DOHH2 (cell line): ENCODE measurements around the gene ZNF185.

Experiments used
- H3F3A ChIP-seq: fragments of 200-600 bp; sonication (generic), shearing (Covaris generic); 2 replicates; pipeline ENCODE4 v1.6.0; 2016; ENCODE audit warnings: antibody characterized with exemption, mild to moderate bottlenecking; ENCODE audit not compliant: control insufficient read depth, insufficient read depth
- H3K27ac ChIP-seq: fragments of 200-600 bp; sonication (generic); 2 replicates; pipeline ENCODE4 v1.5.1; 2014; ENCODE audit warnings: low read depth, mild to moderate bottlenecking, low read length, moderate library complexity
- H3K27me3 ChIP-seq: fragments of 200-600 bp; sonication (generic); 2 replicates; pipeline ENCODE4 v1.6.1; 2014; ENCODE audit warnings: mild to moderate bottlenecking, low read length, mixed read lengths; ENCODE audit not compliant: control insufficient read depth
- H3K36me3 ChIP-seq: fragments of 200-600 bp; sonication (generic); 2 replicates; pipeline ENCODE4 v1.6.1; 2014; ENCODE audit warnings: mild to moderate bottlenecking, low read length, moderate library complexity, mixed read lengths; ENCODE audit not compliant: control insufficient read depth
- H3K4me1 ChIP-seq: fragments of 200-600 bp; sonication (generic); 2 replicates; pipeline ENCODE4 v1.6.1; 2014; ENCODE audit warnings: mild to moderate bottlenecking, low read length, mixed read lengths; ENCODE audit not compliant: control insufficient read depth
- H3K4me2 ChIP-seq: fragments of 200-600 bp; sonication (generic); 2 replicates; pipeline ENCODE4 v1.6.0; 2014; ENCODE audit warnings: mild to moderate bottlenecking, low read length, moderate library complexity
- H3K4me3 ChIP-seq: fragments of 200-600 bp; sonication (generic); 2 replicates; pipeline ENCODE4 v1.5.1; 2014; ENCODE audit warnings: mild to moderate bottlenecking, low read length, mixed read lengths
- H3K79me2 ChIP-seq: fragments of 200-600 bp; sonication (generic); 2 replicates; pipeline ENCODE4 v1.6.1; 2014; ENCODE audit warnings: mild to moderate bottlenecking, low read length, mixed read lengths; ENCODE audit not compliant: control insufficient read depth
- H3K9me2 ChIP-seq: fragments of 200-600 bp; sonication (generic); replicated peaks from 2 replicates; pipeline ENCODE4 v1.6.1; 2014; ENCODE audit warnings: mild to moderate bottlenecking, low read length, mixed read lengths; ENCODE audit not compliant: control insufficient read depth
- H3K9me3 ChIP-seq: fragments of 200-600 bp; sonication (generic); 2 replicates; pipeline ENCODE4 v1.6.1; 2014; ENCODE audit warnings: antibody characterized with exemption, low read length, mixed read lengths; ENCODE audit not compliant: control insufficient read depth, insufficient read depth
- H4K20me1 ChIP-seq: fragments of 200-600 bp; sonication (generic); 2 replicates; pipeline ENCODE4 v1.6.0; 2014; ENCODE audit warnings: low read depth, mild to moderate bottlenecking, antibody characterized with exemption, low read length, moderate library complexity; ENCODE audit not compliant: control insufficient read depth, insufficient read depth
- EZH2phosphoT487 ChIP-seq: fragments of 200-600 bp; sonication (generic); IDR thresholded peaks from 2 replicates; pipeline ENCODE4 v1.6.1; 2017; ENCODE audit warnings: borderline replicate concordance, mild to moderate bottlenecking, antibody characterized with exemption, low read length, moderate library complexity, mixed read lengths
- TF ChIP-seq, protein P1 (sequence below): fragments of 200-600 bp; sonication (generic); IDR thresholded peaks from one replicate; pipeline ENCODE4 v1.5.1; 2014; ENCODE audit warnings: antibody characterized with exemption, mild to moderate bottlenecking, low read depth, low read length; ENCODE audit not compliant: poor library complexity, severe bottlenecking

ZNF185 gene

DNA sequence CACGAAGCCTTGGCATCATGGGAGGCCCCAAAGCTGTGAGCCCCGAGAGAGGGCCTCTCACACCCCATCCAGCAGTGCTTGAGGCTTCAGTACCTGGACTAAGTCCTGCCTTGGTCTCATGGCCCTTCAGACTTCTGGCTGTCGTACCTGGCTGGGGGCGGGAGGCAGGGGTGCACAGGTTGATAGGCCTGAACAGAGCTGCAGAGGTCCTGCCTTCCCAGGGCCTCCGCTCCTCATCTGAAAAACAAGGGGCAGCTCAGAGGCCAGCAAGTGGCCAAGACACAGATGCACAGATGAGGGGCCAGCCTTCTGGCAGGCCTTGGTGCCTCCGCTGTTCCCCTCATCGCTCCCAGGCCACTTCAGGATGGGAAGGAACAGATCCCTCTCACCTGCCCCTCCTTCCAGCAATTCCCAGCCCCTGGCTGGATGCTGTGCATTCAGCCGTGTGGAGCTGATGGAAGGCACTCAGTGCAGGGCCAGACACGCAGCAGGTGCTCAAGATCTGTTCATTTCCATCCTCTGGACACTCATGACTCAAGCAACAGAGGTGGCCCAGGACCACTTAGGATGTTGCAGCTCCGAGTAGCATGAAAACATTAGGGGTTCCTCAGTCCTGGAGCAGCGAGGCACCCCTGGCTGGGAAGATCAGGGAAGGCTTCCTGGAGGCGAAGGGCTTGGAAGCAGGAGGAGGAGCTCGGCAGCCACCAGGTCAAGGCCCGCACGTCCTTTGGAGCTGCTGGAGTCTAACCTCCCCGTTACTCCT, 1.4 kb downstream of the ZNF185 start:
- Histone ChIP-seq H3K27ac (no peak overlapping the region), H3K79me2 (no peaks in the 10 kb centered on the region), H3K36me3 (no peaks in the 10 kb centered on the region), H3K9me3 (no peaks in the 10 kb centered on the region), H3K4me2 (no peak overlapping the region), H3K4me1 (no peaks in the 10 kb centered on the region), H3K4me3 (no peak overlapping the region), H4K20me1 (no peaks in the 10 kb centered on the region), H3K27me3 (no peaks in the 10 kb centered on the region), H3K9me2 (no peaks in the 10 kb centered on the region), H3F3A (no peaks in the 10 kb centered on the region)
- TF ChIP-seq, protein P1, sequence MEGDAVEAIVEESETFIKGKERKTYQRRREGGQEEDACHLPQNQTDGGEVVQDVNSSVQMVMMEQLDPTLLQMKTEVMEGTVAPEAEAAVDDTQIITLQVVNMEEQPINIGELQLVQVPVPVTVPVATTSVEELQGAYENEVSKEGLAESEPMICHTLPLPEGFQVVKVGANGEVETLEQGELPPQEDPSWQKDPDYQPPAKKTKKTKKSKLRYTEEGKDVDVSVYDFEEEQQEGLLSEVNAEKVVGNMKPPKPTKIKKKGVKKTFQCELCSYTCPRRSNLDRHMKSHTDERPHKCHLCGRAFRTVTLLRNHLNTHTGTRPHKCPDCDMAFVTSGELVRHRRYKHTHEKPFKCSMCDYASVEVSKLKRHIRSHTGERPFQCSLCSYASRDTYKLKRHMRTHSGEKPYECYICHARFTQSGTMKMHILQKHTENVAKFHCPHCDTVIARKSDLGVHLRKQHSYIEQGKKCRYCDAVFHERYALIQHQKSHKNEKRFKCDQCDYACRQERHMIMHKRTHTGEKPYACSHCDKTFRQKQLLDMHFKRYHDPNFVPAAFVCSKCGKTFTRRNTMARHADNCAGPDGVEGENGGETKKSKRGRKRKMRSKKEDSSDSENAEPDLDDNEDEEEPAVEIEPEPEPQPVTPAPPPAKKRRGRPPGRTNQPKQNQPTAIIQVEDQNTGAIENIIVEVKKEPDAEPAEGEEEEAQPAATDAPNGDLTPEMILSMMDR = no peak
- no peak for TF ChIP-seq EZH2phosphoT487

DNA sequence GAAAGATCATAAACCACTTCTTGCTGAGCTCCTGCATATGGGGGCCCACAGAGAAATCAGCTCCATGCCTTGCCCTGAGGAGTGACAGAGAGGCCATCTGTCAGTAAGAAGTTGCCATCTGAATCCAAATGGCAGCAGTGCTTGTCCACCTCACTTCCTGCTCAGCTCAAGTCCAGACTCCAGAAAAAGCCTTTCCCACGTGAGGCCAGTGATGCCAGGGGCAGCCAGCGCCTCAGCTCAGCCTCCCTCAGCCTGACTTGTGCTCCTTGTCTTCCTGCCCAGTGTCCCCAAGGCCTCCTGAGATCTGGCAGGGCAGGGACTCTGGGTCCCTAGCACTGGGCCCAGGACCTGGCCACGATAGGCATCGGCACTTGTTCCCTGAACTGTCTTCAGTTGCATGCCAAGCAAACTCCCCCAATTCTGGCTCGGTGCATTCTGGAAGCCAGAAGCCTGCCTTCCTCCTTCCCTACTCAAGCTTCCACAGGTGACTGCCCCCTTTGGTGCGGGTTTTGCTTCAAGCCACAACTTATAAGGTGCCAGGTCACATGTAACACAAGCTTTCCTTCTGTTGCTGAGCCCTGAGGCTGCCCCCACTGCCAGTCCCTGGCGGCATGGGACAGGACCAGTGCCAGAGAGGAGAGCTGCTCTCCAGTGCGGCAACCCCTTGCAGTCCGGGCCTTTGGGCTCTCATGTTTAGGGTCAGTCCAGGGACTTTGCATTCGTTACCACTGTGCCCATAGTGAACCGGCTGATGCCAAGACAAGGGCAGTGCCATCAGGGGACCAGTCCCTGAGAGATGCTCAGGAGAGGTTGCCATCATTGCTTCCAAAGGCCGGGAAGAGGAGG, 2.2 kb downstream of the ZNF185 start:
- Histone ChIP-seq H3K27ac (no peak overlapping the region), H3K4me2 (no peak overlapping the region), H3F3A (no peaks in the 10 kb centered on the region), H3K9me3 (no peaks in the 10 kb centered on the region), H3K36me3 (no peaks in the 10 kb centered on the region), H3K4me3 (no peak overlapping the region), H3K27me3 (no peaks in the 10 kb centered on the region), H3K9me2 (no peaks in the 10 kb centered on the region), H4K20me1 (no peaks in the 10 kb centered on the region), H3K79me2 (no peaks in the 10 kb centered on the region), H3K4me1 (no peaks in the 10 kb centered on the region)
- no peak for TF ChIP-seq EZH2phosphoT487
- TF ChIP-seq, protein P1 = no peak

DNA sequence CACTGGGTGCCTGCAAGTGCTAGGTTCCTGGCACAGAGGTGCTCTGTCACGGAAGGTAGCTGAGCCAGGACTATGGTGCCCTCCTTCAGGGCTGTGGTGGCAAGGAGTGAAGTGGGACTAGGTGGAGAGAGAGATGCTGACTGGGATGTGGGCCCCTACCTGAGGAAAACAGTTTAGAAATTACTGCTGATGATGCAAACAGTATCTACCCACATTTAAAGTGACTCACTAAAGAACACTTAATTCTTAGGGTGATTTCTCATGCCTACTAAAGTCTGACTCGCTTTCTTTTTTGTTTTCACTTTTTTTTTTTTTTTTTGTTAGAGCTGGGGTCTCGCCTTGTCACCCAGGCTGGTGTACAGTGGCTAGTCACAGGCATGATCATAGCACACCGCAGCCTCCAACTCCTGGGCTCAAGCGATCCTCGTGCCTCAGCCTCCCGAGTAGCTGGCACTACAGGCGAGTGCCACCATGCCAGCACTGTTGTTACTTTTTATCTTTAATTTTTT, 3.1 kb downstream of the ZNF185 start:
- no peak overlapping the region for H3K4me2 ChIP-seq
- H3K27ac ChIP-seq = no peak overlapping the region
- no peaks in the 10 kb centered on the region for H3F3A ChIP-seq
- no peaks in the 10 kb centered on the region for H3K9me2 ChIP-seq
- no peaks in the 10 kb centered on the region for H3K27me3 ChIP-seq
- no peaks in the 10 kb centered on the region for H3K9me3 ChIP-seq
- no peaks in the 10 kb centered on the region for H4K20me1 ChIP-seq
- no peak overlapping the region for H3K4me3 ChIP-seq
- no peaks in the 10 kb centered on the region for H3K36me3 ChIP-seq
- no peak for TF ChIP-seq EZH2phosphoT487
- TF ChIP-seq, protein P1 = no peak
- H3K79me2 ChIP-seq = no peaks in the 10 kb centered on the region
- H3K4me1 ChIP-seq = no peaks in the 10 kb centered on the region
